Activated T-cell treated with anti-CD3 and anti-CD28 coated beads, Interleukin-2, amount 50 U/mL, for 72 hours (primary cell): ENCODE measurements around the gene PET100. TPM values are rescaled to one million over a fixed set of nuclear protein-coding genes. Genes with fewer than 3 reads are reported as not detected.

Experiments
- ATAC-seq, 2 donors: fragments of 150-1000 bp; cut with Tn5 transposase; replicated peaks in 1 of 2; 2 replicates each; pipeline ENCODE4 v1.10.0; 2021; ENCODE audit warnings: moderate library complexity in 2 of 2, mild to moderate bottlenecking in 1 of 2
- DNase-seq, 2 donors: peaks; one replicate each; pipeline ENCODE4 v3.0.0; 2021 to 2022; ENCODE audit warnings: mixed read lengths in 1 of 2
- H3K27ac Mint-ChIP-seq: one replicate; pipeline ENCODE4 v1.8.0; 2022; ENCODE audit warnings: mild to moderate bottlenecking, moderate library complexity, mixed read lengths
- H3K27me3 Mint-ChIP-seq: one replicate; pipeline ENCODE4 v1.8.0; 2022; ENCODE audit warnings: low read depth, mixed read lengths
- H3K36me3 Mint-ChIP-seq, 2 donors: one replicate each; pipeline ENCODE4 v1.8.0; 2022; ENCODE audit warnings: mixed read lengths in 2 of 2, mild to moderate bottlenecking in 1 of 2; ENCODE audit not compliant: insufficient read depth in 2 of 2
- H3K4me1 Mint-ChIP-seq: one replicate; pipeline ENCODE4 v1.8.0; 2022; ENCODE audit warnings: low read depth, mixed read lengths
- H3K4me3 Mint-ChIP-seq, 2 donors: one replicate each; pipeline ENCODE4 v1.8.0; 2022; ENCODE audit warnings: mild to moderate bottlenecking in 2 of 2, mixed read lengths in 2 of 2, moderate library complexity in 2 of 2
- H3K9me3 Mint-ChIP-seq, 2 donors: one replicate each; pipeline ENCODE4 v1.8.0; 2022; ENCODE audit warnings: mixed read lengths in 2 of 2
- total RNA-seq, 2 donors: library from RNA; stranded (reverse); gene quantifications; one replicate each; pipeline ENCODE4 v1.2.3, GENCODE V29; 2022

The PET100 gene
- total RNA-seq, 2 donors from 2014 or later, result 65.5 to 74.0 TPM

DNA sequence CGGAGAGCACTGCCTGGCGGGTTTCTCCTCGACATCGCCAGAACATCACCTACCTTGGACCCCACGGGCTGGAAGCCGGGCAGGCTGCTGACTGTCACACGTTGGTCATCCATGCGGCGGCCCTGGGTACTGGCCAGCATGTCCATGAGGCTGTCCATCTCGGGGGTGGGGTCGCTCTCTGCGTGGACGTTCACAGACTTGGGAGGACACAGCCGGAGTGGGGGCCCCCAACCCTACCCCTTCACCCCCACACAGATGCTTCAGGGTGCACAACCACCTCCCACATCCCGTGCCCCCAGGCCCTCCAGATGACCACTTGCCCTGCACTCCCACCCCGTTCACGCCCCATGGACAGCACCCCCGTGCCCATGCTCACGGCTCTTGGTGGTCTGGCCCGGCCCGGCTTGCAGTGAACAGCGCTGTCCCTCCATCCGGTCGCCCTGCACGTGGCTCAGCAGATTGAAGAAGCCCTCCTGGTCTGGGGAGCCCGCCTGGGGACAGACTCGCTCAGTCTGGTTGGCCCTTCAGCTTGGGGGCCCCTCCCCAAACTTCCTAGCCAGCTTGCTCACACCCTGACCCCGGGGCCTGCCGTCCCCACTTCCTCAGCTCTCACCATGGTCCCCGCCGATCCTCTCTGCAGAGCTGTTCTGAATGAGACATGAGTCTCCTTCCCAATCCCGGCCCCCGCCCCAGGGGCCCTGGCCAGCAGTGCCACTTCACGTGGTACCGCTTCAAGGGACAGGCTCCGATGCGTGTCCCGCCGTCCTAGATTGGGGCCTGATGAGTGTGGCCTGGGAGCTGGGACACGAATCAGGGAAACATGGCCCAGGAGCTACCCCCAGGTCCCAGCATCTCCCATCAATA, 3.0 kb downstream of the PET100 start:
- H3K36me3 Mint-ChIP-seq, result peaks cover 4 to 6% of the 10 kb centered on the region in 2 donors
- no peak overlapping the region for H3K4me3 Mint-ChIP-seq
- ATAC-seq (no peak), DNase-seq (no peak)
- H3K4me1 Mint-ChIP-seq, result peaks cover 50% of the 10 kb centered on the region
- H3K27ac Mint-ChIP-seq, result peak overlapping the region; percentile 48
- H3K9me3 Mint-ChIP-seq, result no peaks in the 10 kb centered on the region
- no peaks in the 10 kb centered on the region for H3K27me3 Mint-ChIP-seq

- no peaks in the 10 kb centered on the region for H3K9me3 Mint-ChIP-seq
- H3K4me1 Mint-ChIP-seq, result peaks cover 50% of the 10 kb centered on the region
- no peak within 1 kb of the TSS for H3K4me3 Mint-ChIP-seq
- H3K36me3 Mint-ChIP-seq, result peaks cover 4 to 7% of the 10 kb centered on the region in 2 donors
- DNase-seq, result no peak
- peak within 1 kb of the TSS; percentile 48 for H3K27ac Mint-ChIP-seq
- ATAC-seq, result no peak
- H3K27me3 Mint-ChIP-seq, result no peaks in the 10 kb centered on the region
Observed at GRCh38 chr19:7633698-7634097, 4.1 kb downstream of the PET100 start, which contains the start of gene PCP2. TSS of gene PCP2 (minus strand) at chr19:7633719. CDS start at chr19:7633457, 262 bp downstream.

- peaks cover 7 to 8% of the 10 kb centered on the region in 2 donors for H3K36me3 Mint-ChIP-seq
- H3K4me1 Mint-ChIP-seq, result peaks cover 42% of the 10 kb centered on the region
- peak overlapping the region; percentile 31 for H3K27ac Mint-ChIP-seq
- H3K27me3 Mint-ChIP-seq, result no peaks in the 10 kb centered on the region
- H3K4me3 Mint-ChIP-seq, result peak overlapping the region; percentile 11 to 55
- no peak for ATAC-seq
- H3K9me3 Mint-ChIP-seq, result peaks cover 4% of the 10 kb centered on the region in 2 donors
- no peak for DNase-seq
Observed at GRCh38 chr19:7635670-7636069, 6.1 kb downstream of the PET100 start.

DNA sequence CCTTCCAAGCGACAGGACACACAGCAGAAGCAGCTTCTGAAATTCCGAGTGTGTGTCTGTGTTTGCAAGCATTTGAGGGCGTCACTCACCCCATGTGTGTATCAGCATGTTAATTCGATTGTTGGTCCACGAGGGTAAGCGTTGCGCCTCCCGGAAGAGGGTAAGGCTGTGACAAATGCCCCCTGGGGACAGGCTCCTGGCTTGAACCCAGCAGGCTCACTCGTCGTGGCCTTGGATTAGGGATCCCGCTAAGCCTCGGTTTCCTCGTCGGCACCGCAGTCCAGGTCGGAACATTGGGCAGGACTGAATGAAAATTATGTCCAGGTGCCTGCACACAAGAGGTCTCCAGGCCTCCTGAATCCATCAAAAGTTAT, 6.7 kb downstream of the PET100 start:
- ATAC-seq (no peak), DNase-seq (no peak)
- Mint-ChIP-seq H3K36me3 (peaks cover 7 to 8% of the 10 kb centered on the region in 2 donors), H3K4me1 (peaks cover 38% of the 10 kb centered on the region), H3K27ac (peak overlapping the region; percentile 85), H3K4me3 (peak overlapping the region; percentile 85 to 86), H3K9me3 (peaks cover 4% of the 10 kb centered on the region in 2 donors), H3K27me3 (no peaks in the 10 kb centered on the region)

GRCh38 chr19:7636691-7637373, 7.2 kb downstream of the PET100 start, which contains the start of gene STXBP2:
TSS of gene STXBP2 (plus strand) at chr19:7637110. CDS start at chr19:7637150, 40 bp downstream.
- Mint-ChIP-seq H3K36me3 (peaks cover 7 to 8% of the 10 kb centered on the region in 2 donors), H3K4me3 (peak within 1 kb of the TSS; percentile 85 to 86), H3K27ac (peak within 1 kb of the TSS; percentile 85), H3K27me3 (no peaks in the 10 kb centered on the region), H3K4me1 (peaks cover 34% of the 10 kb centered on the region), H3K9me3 (peaks cover 4% of the 10 kb centered on the region in 2 donors)
- ATAC-seq, result peak; percentile 97 to 98
- DNase-seq, result peak; percentile 91 to 96

- Mint-ChIP-seq H3K27me3 (no peaks in the 10 kb centered on the region), H3K27ac (peak overlapping the region; percentile 44), H3K4me3 (peak overlapping the region; percentile 85 to 86), H3K36me3 (peaks cover 7 to 8% of the 10 kb centered on the region in 2 donors), H3K4me1 (peaks cover 34% of the 10 kb centered on the region), H3K9me3 (peaks cover 4% of the 10 kb centered on the region in 2 donors)
- peak in 1 of 2 donors; percentile 18 for ATAC-seq
- peak in 1 of 2 donors; percentile 22 for DNase-seq
Observed at GRCh38 chr19:7637374-7638256, 8.0 kb downstream of the PET100 start.

DNA sequence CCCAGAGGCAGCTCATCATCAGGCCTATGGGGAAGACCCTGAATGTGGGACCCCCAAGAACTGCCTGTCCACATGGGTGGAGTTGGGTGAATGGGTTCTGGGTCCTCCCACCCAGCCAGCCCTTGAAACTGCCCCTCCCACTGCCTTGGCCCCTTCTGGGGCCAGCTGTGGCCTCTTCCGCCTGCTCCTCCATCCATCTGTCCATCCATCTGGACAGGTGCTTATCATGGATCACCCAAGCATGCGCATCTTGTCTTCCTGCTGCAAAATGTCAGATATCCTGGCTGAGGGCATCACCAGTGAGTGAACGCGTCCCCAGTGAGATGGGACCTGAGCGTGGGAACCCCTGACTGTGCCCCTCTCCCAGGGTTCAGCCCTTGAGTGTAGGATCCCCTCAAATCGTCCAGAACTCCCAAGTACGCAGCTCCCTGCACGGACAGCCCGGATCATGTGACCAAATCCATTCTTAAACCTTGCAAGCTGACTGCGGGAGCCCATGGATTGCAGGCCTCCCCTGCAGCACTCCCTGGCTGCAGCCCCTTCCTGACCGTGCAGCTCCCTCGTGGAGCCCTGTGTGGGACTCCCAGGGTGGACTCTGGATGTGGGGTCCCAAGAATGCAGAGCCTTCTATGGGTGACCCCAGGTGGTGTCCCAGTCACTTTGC, 9.3 kb downstream of the PET100 start:
- peaks cover 4% of the 10 kb centered on the region in 2 donors for H3K9me3 Mint-ChIP-seq
- no peaks in the 10 kb centered on the region for H3K27me3 Mint-ChIP-seq
- peaks cover 34% of the 10 kb centered on the region for H3K4me1 Mint-ChIP-seq
- no peak for DNase-seq
- no peak for ATAC-seq
- H3K4me3 Mint-ChIP-seq, result peak overlapping the region in 1 of 2 donors; percentile 44
- H3K27ac Mint-ChIP-seq, result no peak overlapping the region
- H3K36me3 Mint-ChIP-seq, result peaks cover 7 to 8% of the 10 kb centered on the region in 2 donors

DNA sequence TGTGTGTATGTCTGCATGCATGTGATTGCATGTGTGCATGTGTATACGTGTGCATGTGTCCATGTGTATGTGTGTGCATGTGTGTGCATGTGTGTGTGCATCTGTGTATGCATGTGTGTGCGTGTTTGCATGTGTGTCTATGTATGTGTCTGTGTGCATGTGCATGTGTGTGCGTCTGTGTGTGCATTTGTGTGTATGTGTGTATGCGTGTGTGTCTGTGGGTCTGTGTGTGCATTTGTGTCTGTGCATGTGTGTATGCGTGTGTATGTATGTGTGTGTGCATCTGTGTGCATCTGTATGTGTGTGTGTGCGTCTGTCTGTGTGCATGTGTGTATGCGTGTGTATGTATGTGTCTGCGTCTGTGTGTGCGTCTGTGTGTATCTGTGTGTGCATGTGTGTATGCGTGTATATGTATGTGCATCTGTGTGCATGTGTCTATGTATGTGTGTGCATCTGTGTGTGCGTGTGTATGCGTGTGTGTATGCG, 10.3 kb downstream of the PET100 start:
- Mint-ChIP-seq H3K27ac (no peak overlapping the region), H3K27me3 (no peaks in the 10 kb centered on the region), H3K36me3 (peaks cover 7 to 8% of the 10 kb centered on the region in 2 donors), H3K4me3 (no peak overlapping the region), H3K4me1 (peaks cover 34% of the 10 kb centered on the region), H3K9me3 (peaks cover 4% of the 10 kb centered on the region in 2 donors)
- ATAC-seq (no peak), DNase-seq (no peak)

- Mint-ChIP-seq H3K4me1 (peaks cover 34% of the 10 kb centered on the region), H3K9me3 (peaks cover 4% of the 10 kb centered on the region in 2 donors), H3K4me3 (no peak overlapping the region), H3K27ac (no peak overlapping the region), H3K27me3 (no peaks in the 10 kb centered on the region), H3K36me3 (peaks cover 8 to 9% of the 10 kb centered on the region in 2 donors)
- ATAC-seq, result no peak
- no peak for DNase-seq
Observed at GRCh38 chr19:7640803-7641202, 11.2 kb downstream of the PET100 start.

DNA sequence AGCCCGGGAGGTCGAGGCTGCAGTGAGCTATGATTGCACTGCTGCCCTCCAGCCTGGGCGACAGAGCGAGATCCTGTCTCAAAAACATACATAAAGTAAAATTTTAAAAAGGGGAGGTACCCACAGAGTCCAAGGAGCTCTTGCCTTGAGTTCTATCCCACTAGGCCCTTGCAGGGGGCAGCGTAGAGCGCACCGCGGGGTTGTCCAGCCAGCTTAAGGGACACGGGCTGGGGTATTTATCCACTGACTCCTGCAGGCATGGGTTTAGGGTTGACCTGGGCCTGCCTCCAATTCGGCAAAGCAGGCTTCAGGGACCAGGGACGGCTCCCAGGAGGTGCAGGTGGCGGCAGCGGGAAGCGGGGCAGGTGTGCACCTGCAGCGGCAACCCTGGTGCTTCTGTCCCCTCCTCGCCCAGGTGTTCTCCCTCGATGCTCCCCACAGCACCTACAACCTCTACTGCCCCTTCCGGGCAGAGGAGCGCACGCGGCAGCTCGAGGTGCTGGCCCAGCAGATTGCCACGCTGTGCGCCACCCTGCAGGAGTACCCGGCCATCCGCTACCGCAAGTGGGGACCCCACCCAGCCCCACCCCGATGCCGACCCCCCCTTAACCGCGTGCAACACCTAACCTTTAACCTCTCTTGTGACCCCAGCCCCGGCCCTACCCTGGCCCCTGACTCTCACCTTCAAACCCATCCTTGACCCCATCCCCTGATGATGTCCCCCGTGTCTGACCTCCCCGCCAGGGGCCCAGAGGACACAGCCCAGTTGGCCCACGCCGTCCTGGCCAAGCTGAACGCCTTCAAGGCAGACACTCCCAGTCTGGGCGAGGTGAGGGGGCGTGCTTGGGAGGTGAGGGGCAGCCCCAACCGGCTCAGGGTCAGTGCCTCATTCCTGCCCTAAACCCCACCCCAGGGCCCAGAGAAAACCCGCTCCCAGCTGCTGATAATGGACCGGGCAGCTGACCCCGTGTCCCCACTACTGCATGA, 12.0 kb downstream of the PET100 start:
- DNase-seq (no peak), ATAC-seq (no peak)
- Mint-ChIP-seq H3K4me1 (peaks cover 26% of the 10 kb centered on the region), H3K4me3 (no peak overlapping the region), H3K36me3 (peaks cover 8 to 10% of the 10 kb centered on the region in 2 donors), H3K27ac (no peak overlapping the region), H3K27me3 (no peaks in the 10 kb centered on the region), H3K9me3 (peaks cover 4% of the 10 kb centered on the region in 2 donors)
